ENCODE measurements around the gene FOXP1.

Gene FOXP1

GRCh38 chr3:71317140-71317539 lies 266.4 kb downstream of the FOXP1 start:
- DNase-seq (ENCODE audit: insufficient read length, low spot score) (no peak), FAIRE-seq (no peak)

GRCh38 chr3:71316066-71316777 lies 267.3 kb downstream of the FOXP1 start:
- DNase-seq (ENCODE audit: insufficient read length, low spot score) (no peak), FAIRE-seq (no peak)

- no peak for DNase-seq (ENCODE audit: insufficient read length, low spot score)
- no peak for FAIRE-seq
These were observed 268.1 kb downstream of the FOXP1 start for GRCh38 chr3:71315431-71315830.

- FAIRE-seq: no peak
- no peak for DNase-seq (ENCODE audit: insufficient read length, low spot score)
These were observed 269.7 kb downstream of the FOXP1 start for GRCh38 chr3:71313844-71314243.

- no peak for FAIRE-seq
These were observed 271.1 kb downstream of the FOXP1 start for GRCh38 chr3:71312461-71312860.

GRCh38 chr3:71311661-71312046 lies 271.9 kb downstream of the FOXP1 start:
- DNase-seq (ENCODE audit: insufficient read length, low spot score) (no peak), FAIRE-seq (no peak)

More at GRCh38 chr3:71312461-71312860, 271.1 kb downstream of the FOXP1 start:
- DNase-seq (ENCODE audit: insufficient read length, low spot score): no peak

GRCh38 chr3:71310980-71311660 lies 272.4 kb downstream of the FOXP1 start:
- no peak for FAIRE-seq
- no peak for DNase-seq (ENCODE audit: insufficient read length, low spot score)

- no peak for DNase-seq (ENCODE audit: insufficient read length, low spot score)
- no peak for FAIRE-seq
These were observed 273.1 kb downstream of the FOXP1 start for GRCh38 chr3:71310359-71310979.

- DNase-seq (ENCODE audit: insufficient read length, low spot score) (no peak), FAIRE-seq (no peak)
These were observed 273.6 kb downstream of the FOXP1 start for GRCh38 chr3:71309886-71310285.

GRCh38 chr3:71309342-71309741 lies 274.2 kb downstream of the FOXP1 start:
- DNase-seq (ENCODE audit: insufficient read length, low spot score): no peak
- FAIRE-seq: peak; percentile 54

GRCh38 chr3:71308836-71309235 lies 274.7 kb downstream of the FOXP1 start:
- DNase-seq (ENCODE audit: insufficient read length, low spot score): no peak

GRCh38 chr3:71307991-71308697 lies 275.4 kb downstream of the FOXP1 start:
- DNase-seq (ENCODE audit: insufficient read length, low spot score) (no peak), FAIRE-seq (no peak)

More at GRCh38 chr3:71308836-71309235, 274.7 kb downstream of the FOXP1 start:
- FAIRE-seq: no peak

- DNase-seq (ENCODE audit: insufficient read length, low spot score): no peak
- FAIRE-seq: peak; percentile 21
These were observed 278.0 kb downstream of the FOXP1 start for GRCh38 chr3:71305231-71306206.

GRCh38 chr3:71304684-71305083 lies 278.8 kb downstream of the FOXP1 start:
- DNase-seq (ENCODE audit: insufficient read length, low spot score): no peak
- FAIRE-seq: no peak

GRCh38 chr3:71304247-71304646 lies 279.3 kb downstream of the FOXP1 start:
- FAIRE-seq (no peak), DNase-seq (ENCODE audit: insufficient read length, low spot score) (no peak)

- DNase-seq (ENCODE audit: insufficient read length, low spot score): no peak
- FAIRE-seq: no peak
These were observed 279.8 kb downstream of the FOXP1 start for GRCh38 chr3:71303627-71304200.

GRCh38 chr3:71302604-71303003 lies 280.9 kb downstream of the FOXP1 start:
- no peak for FAIRE-seq
- no peak for DNase-seq (ENCODE audit: insufficient read length, low spot score)

- FAIRE-seq (peak; percentile 66), DNase-seq (ENCODE audit: insufficient read length, low spot score) (no peak)
These were observed 282.6 kb downstream of the FOXP1 start for GRCh38 chr3:71300951-71301393.

- FAIRE-seq (no peak), DNase-seq (ENCODE audit: insufficient read length, low spot score) (no peak)
These were observed 284.4 kb downstream of the FOXP1 start for GRCh38 chr3:71299160-71299559.

- DNase-seq (ENCODE audit: insufficient read length, low spot score) (no peak), FAIRE-seq (no peak)
These were observed 288.6 kb downstream of the FOXP1 start for GRCh38 chr3:71294919-71295318.

All from GM19239 (cell line).